GM19043 (cell line): ENCODE measurements around the gene EPS8L1.
"Not testable (repeated sequence)": the region's sequence is repeated elsewhere in the genome, so short reads cannot be mapped to it uniquely, and the experiment has no call there.

Experiments used
- ATAC-seq: cut with Tn5 transposase; IDR thresholded peaks from one replicate; pipeline ENCODE4 v1.9.1; 2021; ENCODE audit warnings: low read depth; ENCODE audit not compliant: unreplicated experiment

The EPS8L1 gene

DNA sequence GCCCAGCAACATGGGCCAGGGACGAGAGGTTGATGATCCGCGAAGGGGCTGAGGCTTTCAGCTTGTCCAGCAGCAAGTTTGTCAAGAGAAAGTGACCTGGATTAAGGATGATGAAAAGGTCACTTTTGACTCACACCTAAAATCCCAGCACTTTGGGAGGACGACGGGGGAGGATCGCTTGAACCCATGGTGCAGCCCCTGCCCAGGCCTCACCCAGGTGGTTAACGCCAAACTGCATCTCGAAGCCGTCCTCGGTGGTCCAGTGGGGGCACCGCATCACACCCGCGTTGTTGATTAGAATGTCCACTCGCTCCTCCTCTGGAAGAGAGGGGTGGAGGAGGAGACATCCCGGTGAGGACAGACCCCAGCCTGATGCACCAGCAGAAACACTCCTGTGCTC, 27.2 kb upstream of the EPS8L1 start:
- no peak for ATAC-seq

DNA sequence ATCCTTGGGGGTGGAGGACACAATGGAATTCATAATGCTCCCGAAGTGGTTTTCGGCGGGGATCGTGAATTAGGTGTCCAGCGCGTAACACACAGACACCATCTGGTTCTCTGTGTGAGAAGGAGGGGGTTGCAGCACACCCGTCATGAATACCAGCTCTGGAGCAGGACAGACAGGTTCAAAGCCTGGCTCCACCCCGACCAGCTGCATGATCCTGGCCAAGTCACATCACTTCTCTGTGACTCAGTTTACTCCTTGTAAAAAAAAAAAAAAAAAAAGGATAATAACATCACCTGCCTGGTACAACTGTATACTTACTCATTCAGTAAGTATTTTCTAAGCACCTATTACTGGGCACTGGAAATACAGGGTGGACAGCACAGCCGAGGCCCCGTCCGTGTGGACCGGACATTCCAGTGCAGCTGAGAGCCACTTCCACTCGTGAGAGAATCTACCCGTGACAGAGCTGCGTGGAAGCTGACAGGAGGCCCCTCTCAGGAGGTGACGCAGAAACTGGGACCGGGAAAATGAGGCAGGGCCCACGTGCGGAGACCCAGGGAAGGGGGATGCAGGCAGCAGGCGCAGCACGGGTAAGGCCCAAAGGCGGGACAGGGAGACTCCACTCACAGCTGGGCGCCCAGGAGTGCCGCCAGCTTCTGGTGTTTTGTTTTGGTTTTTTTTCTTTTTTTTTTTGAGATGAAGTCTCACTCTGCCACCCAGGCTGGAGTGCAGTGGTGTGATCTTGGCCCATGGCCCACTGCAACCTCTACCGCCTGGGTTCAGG, 24.7 kb upstream of the EPS8L1 start:
- ATAC-seq, result no peak

DNA sequence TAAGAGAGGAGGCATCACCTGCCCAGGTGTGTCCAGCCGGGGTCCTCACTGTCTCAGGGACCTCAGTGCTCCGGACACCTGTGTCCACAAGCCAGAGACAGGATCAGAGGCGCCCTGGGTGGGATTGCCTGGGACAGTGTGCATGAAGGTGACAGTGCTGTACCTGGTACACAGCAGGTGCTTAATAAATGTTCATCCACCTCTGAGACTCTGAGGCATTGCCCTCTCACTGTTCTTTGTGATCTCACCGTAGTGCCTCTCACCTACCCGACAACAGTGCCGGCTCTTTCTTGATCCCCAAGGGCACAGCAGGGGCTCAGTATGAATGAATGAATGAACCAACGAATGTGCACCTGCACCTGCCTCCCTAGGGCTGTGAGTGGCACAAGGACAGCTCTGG, 21.9 kb upstream of the EPS8L1 start:
- no peak for ATAC-seq

DNA sequence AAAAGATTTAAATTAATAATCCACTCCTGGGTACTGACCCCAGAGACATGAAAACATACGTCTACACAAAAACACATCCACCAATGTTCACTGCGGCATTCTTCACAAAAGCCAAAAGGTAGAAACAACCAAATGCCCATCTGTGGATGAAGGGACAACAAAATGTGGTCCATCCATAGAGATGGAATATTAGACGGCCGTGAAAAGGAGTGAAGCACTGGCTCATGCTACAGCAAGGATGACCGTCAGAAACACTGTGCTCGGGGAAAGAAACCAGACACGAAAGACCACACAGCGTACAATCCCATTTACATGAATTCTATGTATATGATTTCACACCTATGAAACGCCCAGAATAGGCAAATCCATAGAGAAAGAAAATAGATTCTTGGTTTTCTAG, 18.8 kb upstream of the EPS8L1 start:
- ATAC-seq, result no peak

DNA sequence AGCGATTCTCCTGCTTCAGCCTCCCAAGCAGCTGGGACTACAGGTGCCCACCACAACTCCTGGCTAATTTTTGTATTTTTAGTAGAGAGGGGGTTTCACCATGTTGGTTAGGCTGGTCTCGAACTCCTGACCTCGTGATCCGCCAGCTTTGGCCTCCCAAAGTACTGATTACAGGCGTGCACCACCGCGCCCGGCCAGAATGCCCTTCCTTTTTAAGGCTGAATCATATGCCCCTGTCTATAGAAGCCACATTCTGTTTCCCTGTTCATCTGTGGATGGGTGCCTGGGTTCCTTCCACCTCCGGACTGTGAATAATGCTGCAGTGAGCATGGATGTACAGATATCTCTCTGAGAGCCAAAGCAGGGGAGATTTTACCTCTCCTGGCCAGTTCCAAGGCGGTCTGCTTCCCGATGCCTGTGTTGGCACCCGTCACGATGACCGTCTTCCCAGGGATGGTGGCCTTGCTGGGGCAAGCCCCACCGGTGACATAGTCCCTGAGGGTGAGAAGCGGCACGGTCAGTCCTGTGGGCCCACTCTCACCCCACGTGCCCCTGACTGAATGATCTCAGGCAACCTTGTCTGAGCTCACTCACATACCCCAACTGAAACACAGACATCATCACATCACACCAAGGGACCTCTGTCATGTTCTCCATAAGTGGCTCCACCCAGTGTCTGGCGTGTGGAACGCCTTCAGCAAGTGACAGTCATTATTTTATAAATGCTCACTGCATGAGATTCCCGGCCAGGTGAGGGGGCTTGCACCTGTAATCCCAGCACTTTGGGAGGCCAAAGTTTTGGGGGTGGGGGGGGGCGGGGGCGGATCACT, 16.7 kb upstream of the EPS8L1 start:
- ATAC-seq, result no peak

DNA sequence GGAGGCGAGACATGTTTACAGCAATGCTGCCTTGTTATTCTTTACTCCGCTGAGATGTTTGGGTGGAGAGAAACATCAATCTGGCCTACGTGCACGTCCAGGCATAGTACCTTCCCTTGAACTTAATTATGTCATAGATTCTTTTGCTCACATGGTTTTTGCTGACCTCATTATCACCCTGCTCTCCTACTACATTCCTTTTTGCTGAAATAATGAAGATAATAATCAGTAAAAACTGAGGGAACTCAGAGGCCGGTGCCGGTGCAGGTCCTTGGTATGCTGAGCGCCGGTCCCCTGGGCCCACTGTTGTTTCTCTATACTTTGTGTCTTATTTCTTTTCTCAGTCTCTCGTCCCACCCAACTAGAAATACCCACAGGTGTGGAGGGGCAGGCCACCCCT, 15.4 kb upstream of the EPS8L1 start:
- ATAC-seq, result not testable (repeated sequence)

DNA sequence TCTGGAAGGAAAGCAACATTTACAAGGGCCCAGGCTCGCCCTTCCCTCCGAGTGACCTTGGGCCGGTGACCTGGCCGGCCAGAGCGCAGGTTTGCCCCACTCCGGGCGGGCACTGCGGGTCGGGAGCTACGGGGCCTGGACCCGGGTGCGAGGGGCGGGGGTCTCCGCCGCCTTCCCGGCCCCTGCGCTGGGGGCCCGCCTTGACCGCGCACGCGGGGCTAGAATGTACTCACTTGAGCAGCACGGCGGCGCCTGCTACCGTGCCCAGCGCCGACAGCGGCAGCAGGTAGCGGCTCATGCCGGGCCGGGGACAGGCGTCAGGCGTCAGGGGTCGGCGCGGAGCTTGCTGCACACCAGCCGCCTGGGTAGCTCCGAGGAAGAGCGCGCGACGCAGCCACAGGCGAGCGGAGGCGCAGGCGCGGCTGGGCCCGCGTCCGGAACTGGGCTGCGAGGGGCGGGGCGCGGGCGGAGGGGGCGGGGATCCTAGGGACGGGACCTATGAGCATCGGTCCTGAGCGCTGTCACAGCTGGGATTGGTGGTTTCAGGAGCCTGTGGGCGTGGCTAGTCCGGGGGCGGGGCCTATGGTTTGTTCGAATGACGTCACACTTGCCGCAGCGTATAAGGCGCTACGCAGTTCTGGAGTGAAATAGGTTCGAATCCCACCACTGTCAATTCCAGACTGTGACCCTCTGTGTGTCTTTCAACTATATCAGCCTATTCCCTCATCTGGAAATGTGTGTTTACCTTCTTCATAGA, 12.8 kb upstream of the EPS8L1 start, which contains the start of gene RDH13:
TSS of gene RDH13 (minus strand) at position 414 of the 757 bp plus-strand sequence. CDS start at position 298, 116 bp downstream.
- ATAC-seq, result peak; percentile 95

DNA sequence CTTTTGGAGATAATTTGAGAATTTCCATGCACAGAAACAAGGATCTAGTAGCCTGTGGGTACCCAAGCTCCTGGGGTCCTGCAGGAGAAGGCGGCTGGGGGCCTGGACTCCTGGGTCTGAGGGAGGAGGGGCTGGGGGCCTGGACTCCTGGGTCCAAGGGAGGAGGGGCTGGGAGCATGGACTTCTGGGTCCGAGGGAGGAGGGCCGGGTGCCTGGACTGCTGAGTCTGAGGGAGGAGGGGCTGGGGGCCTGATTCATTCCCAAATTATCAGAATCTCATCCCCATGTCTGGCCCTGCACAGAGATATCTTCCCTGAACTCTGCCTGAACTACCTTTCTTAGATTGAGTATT, 12.2 kb upstream of the EPS8L1 start:
- ATAC-seq, result no peak

DNA sequence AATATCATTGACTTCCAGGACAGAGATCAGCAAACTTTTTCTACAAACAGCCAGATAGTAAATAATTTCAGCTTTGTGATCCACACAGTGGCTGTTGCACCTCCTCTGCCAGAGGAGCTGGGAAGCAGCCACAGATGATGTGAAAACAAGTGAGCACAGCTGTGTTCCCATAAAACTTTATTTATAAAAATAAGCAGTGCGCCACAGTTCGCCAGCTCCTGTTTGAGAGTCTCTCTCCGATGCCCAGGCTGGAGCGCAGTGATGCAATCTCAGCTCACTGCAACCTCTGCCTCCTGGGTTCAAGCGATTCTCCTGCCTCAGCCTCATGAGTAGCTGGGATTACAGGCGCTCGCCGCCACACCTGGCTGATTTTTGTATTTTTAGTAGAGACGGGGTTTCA, 10.2 kb upstream of the EPS8L1 start:
- not testable (repeated sequence) for ATAC-seq

DNA sequence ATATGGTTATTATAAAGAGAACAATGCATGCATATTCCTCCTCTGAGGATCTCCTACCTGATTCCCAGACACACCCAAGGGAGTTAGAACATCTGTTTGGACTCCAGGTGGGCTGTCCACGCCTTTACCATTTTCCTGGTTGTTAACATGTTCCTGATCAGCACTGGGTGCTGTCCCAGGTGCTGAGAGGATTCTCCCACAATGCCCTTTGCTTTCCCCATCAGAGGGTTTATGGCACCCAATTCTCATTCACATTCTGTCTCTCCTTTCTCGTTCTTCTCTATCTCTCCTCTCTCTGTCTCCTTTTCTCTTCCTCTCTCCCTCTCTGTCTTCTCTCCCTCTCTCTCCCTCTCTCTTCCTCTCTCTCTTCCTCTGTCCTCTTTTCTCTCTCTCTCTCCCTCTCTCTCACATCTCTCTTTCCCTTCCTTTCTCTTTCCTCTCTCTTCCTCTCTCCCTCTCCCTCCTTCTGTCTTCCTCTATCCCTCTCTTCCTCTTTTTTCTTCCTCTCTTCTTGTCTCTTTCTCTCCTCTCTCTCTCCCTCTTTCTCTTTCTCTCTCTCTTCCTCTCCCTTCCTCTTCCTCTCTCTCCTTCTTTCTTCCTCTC, 9.5 kb upstream of the EPS8L1 start:
- no peak for ATAC-seq

DNA sequence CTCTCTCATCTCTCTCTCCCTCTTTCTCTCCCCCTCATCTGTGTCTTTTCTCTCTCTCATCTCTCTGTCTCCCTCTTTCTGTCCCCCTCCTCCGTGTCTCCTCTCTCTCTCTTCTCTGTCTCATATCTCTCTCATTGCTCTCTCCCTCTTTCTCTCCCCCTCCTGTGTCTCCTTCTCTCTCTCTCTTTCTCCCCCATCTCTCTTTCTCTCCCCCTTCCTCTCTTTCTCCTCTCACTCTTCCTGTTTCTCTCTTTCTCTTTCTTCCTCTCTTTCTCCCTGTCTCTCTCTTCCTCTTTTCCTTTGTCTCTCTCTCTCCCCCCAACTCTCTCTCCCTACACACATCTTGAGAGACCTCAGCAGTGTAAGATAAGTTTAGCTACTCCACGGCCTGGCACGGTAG, 7.8 kb upstream of the EPS8L1 start:
- no peak for ATAC-seq

DNA sequence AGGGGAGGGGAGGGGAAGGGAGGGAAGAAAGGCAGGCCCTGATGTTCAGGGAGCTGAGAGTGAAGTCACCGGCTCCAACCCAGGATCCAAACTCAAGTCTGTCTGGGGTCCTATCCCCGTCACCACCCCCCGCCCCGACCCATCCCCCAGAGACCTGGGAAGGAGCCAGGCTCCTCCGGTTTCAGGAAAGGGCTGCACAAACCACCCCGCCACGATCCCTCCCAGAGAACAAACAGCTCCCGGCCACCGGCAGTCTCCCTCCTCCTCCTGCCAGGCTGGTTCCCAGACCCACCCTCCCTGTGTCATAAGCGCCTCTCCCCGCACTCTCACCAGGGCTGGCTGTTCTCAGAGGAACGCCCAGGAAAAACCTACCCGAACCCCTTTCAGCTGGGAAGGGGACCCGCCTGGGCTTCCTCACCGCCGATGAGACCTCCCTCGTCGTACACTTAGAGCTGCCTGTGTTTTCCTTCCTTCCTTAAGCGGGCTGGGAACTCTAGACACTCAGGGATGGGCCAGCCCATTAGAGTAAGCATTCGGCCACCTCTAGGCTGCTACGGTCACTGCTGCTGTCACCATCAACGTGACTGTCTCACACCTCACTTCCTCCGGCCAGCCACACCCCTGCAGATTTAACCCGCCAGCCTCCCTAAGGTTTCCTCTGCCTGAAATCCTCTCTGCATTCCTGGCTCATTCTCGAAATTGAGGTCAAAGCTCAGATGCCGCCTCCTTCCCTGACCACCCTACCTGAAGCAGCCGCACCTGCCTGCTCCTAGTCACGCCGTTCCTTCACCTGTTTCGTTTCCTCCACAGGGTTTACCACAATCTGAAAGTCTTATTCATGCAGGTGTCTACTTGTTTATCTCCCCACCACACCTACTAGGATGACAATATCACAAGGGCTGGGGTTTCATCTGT, 6.5 kb upstream of the EPS8L1 start:
- no peak for ATAC-seq

DNA sequence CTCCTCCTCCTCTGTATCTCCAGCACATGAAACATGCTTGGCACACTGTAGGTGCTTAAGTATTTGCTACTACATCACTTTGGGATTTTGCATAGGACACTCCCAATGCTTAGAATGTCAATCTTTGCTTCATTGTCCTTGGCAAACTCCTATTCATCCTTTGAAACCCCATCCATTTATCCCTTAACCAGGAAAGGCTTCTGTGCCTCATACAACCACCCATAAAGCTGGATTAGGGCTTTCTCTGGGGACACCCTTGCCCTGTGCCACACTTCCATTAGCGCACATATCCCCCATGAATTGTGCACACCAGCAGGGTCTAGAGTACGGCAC, 5.8 kb upstream of the EPS8L1 start:
- no peak for ATAC-seq

DNA sequence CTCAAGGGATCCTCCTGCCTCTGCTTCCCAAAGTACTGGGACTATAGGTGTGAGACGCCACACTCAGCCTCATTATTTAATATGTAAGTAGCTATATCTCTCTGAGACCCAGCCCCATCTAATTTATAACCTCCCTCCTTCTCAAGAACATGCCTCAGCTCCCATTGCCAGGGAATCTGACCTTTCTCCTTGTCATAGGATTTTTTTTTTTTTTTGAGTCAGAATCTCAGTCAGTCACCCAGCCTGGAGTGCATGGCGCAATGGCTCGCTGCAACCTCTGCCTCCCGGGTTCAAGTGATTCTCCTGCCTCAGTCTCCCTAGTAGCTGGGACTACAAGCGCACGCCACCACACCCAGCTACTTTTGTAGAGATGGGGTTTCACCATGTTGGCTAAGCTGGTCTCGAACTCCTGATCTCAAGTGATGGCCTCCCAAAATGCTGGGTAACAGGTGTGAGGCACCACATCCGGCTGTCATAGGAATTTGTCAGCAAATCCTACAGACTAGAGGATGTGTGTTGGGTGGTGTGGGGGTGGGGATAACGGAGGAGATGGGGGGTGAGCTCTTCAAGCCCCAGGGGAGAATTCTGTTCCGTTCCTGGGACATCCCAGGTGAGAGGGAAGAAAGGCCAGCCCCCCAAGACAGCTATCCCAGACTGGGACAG, 5.1 kb upstream of the EPS8L1 start:
- no peak for ATAC-seq

DNA sequence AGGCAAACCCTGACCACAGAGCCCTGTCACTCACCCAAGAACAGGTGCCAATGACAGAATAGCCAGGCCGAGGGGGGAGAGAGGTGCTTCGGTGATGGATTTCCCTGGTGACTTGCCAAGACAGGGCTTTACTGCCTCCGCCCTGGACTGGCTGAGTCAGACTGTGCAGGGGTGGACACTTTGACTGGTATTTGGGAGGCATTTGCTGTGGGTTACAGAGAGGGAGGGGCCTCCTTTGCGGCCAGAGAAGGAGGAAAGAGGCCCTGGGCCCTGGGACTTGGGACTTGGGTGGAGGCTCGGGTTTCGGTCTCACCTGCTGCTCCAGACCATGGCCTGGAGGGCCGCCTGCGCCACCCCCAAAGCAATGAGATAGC, 4.6 kb upstream of the EPS8L1 start:
- ATAC-seq, result no peak

DNA sequence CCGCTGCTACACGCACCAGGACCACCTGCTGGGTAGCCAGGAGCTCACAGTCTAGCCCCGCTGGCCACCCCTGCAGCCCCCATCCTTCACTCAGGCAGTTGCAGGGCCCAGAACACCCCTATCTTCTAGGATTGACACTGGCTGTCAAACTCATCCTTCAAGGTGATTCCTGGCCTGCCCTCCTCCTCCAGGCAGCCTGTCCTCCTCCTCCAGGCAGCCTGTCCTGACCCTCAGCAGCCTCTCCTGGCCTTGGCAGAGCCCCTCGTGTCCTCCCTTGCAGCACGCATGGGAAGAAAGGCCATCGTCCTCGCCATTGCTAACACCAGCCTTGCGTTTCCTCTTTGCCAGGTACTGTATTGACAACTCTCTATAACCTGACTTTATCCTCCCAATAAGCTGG, 3.8 kb upstream of the EPS8L1 start:
- no peak for ATAC-seq

DNA sequence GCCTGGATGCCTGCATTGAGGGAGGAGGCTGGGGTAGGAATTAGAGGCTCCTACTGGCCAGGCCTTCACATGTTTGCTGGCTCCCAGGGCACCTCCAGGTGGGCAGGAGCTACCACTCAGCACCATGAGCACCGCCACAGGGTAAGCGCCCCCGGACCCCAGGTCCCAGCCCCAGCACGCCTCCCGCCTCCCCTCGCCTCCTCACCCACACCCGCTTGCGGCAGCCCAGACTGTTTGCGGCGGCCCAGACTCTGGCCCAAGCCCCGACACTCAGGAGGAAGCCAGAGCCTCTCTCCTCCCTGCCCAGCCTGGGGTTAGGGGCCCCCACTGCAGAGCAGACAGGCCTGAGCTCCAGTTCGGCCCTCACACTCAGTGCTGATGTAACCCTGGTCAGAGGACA, 652 bp downstream of the EPS8L1 start:
- no peak for ATAC-seq

DNA sequence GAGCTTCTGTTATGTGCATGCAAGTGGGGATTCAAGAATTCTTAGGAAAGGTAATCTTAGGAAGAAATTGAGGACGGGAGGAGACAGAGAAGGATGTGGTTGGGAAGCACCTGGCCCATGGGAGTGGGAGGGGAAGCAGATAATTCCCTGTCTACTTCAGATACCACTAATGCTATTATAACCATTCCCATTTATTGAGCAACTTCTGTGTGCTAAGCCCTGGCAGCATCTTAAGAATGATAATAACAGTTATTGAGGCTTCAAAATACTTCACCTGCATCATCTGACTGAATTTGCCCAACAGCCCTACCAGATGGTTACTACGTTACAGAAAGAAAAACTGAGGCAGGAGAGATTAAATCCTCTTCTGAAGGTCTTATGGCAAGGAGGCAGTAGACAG, 1.4 kb downstream of the EPS8L1 start:
- ATAC-seq, result no peak

DNA sequence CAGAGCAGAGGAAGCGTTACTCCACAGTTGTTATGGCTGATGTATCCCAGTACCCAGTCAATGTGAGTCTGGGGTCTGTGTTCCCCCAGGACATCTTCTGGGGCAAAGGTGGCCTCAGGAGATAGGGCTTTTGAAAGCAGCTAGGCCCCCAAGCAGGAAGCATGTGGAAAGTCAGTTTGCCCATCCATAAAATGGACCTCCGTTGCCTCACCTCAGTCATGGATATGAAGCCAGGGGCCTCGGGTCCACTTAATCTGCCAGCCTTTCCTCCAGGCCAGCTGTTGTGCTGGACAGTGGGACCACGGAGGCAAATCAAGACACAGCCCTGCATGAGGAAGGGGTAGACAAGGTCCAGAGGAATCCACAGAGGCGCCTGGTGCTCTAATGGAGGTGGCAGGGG, 3.3 kb downstream of the EPS8L1 start:
- no peak for ATAC-seq
